BLaER1 treated with 17β-estradiol and CSF1 and Interleukin-3, amounts not matched to agents 10 nM and 100 nM (cell line): ENCODE results near the gene LRIT2.

Experiments
- H3K27ac ChIP-seq, 11 experiments: shearing (Covaris generic); formaldehyde crosslinking; 2 replicates each; pipeline ENCODE4 v1.8.1; 2022
- H3K27me3 ChIP-seq, 11 experiments: shearing (Covaris generic); formaldehyde crosslinking; 2 replicates each; pipeline ENCODE4 v1.8.1; 2022
- H3K36me3 ChIP-seq, 11 experiments: shearing (Covaris generic); formaldehyde crosslinking; 2 replicates each; pipeline ENCODE4 v1.8.1; 2022
- H3K4me1 ChIP-seq, 10 experiments: shearing (Covaris generic); formaldehyde crosslinking; 2 replicates each; pipeline ENCODE4 v1.8.1; 2022
- H3K4me2 ChIP-seq, 11 experiments: shearing (Covaris generic); formaldehyde crosslinking; 2 replicates each; pipeline ENCODE4 v1.8.1; 2022
- H3K4me3 ChIP-seq, 10 experiments: shearing (Covaris generic); formaldehyde crosslinking; 2 replicates each; pipeline ENCODE4 v1.8.1; 2022
- H3K9ac ChIP-seq, 11 experiments: shearing (Covaris generic); formaldehyde crosslinking; 2 replicates each; pipeline ENCODE4 v1.8.1; 2022
- H3K9me3 ChIP-seq, 11 experiments: shearing (Covaris generic); formaldehyde crosslinking; replicated peaks in 1 of 11; 2 replicates each; pipeline ENCODE4 v1.8.1; 2022
- H4K20me1 ChIP-seq, 11 experiments: shearing (Covaris generic); formaldehyde crosslinking; 2 replicates each; pipeline ENCODE4 v1.8.1; 2022
- Cebpa-rat ChIP-seq, 11 experiments: shearing (Covaris generic); IDR thresholded peaks; 2 replicates each; pipeline ENCODE4 v1.8.1; 2022

Gene LRIT2

GRCh38 chr10:84225427-84226173 is at the start of gene LRIT2:
Gene LRIT2, minus strand, starts transcription at chr10:84225544. Its CDS starts 24 bp downstream, at chr10:84225520.
- peaks cover 0 to 6% (median 0%) of the 10 kb centered on the region in 11 experiments; a peak in 2 of 22 replicates for H3K9me3 ChIP-seq
- H3K4me1 ChIP-seq, result no peaks in the 10 kb centered on the region
- no peaks in the 10 kb centered on the region for H3K36me3 ChIP-seq
- no peak within 1 kb of the TSS for H3K9ac ChIP-seq
- H3K27ac ChIP-seq, result no peak within 1 kb of the TSS
- no peak for TF ChIP-seq Cebpa-rat (IDR thresholded peaks at IDR 0.05)
- no peaks in the 10 kb centered on the region for H4K20me1 ChIP-seq
- H3K27me3 ChIP-seq, result no peaks in the 10 kb centered on the region
- H3K4me3 ChIP-seq, result no peak within 1 kb of the TSS
- H3K4me2 ChIP-seq, result no peak within 1 kb of the TSS

- Histone ChIP-seq H3K27ac (no peak overlapping the region), H3K4me1 (no peaks in the 10 kb centered on the region), H3K4me3 (no peak overlapping the region), H3K36me3 (no peaks in the 10 kb centered on the region), H3K27me3 (no peaks in the 10 kb centered on the region), H3K9me3 (no peaks in the 10 kb centered on the region), H3K4me2 (no peak overlapping the region), H3K9ac (no peak overlapping the region), H4K20me1 (no peaks in the 10 kb centered on the region)
- TF ChIP-seq Cebpa-rat (IDR thresholded peaks at IDR 0.05), result no peak
These were observed 45.4 kb upstream of the LRIT2 start for GRCh38 chr10:84270708-84271107.

- Histone ChIP-seq H3K4me2 (no peak overlapping the region), H3K36me3 (no peaks in the 10 kb centered on the region), H3K9me3 (no peaks in the 10 kb centered on the region), H3K4me1 (peaks cover 0 to 3% (median 0%) of the 10 kb centered on the region in 10 experiments; a peak in 1 of 20 replicates), H3K9ac (no peak overlapping the region), H3K27me3 (no peaks in the 10 kb centered on the region), H4K20me1 (no peaks in the 10 kb centered on the region), H3K27ac (no peak overlapping the region), H3K4me3 (no peak overlapping the region)
- no peak for TF ChIP-seq Cebpa-rat (IDR thresholded peaks at IDR 0.05)
These were observed 44.4 kb upstream of the LRIT2 start for GRCh38 chr10:84269773-84270172.

GRCh38 chr10:84269162-84269561 is 43.8 kb upstream of the LRIT2 start:
- no peaks in the 10 kb centered on the region for H3K36me3 ChIP-seq
- no peak overlapping the region for H3K27ac ChIP-seq
- H3K4me2 ChIP-seq, result no peak overlapping the region
- no peak overlapping the region for H3K9ac ChIP-seq
- peaks cover 0 to 4% (median 0%) of the 10 kb centered on the region in 10 experiments; a peak in 1 of 20 replicates for H3K4me1 ChIP-seq
- no peaks in the 10 kb centered on the region for H3K9me3 ChIP-seq
- no peak for TF ChIP-seq Cebpa-rat (IDR thresholded peaks at IDR 0.05)
- no peaks in the 10 kb centered on the region for H3K27me3 ChIP-seq
- no peaks in the 10 kb centered on the region for H4K20me1 ChIP-seq
- H3K4me3 ChIP-seq, result no peak overlapping the region

- Histone ChIP-seq H3K9me3 (no peaks in the 10 kb centered on the region), H3K27me3 (no peaks in the 10 kb centered on the region), H3K4me3 (no peak overlapping the region), H4K20me1 (no peaks in the 10 kb centered on the region), H3K9ac (no peak overlapping the region), H3K4me2 (no peak overlapping the region), H3K27ac (no peak overlapping the region), H3K36me3 (no peaks in the 10 kb centered on the region), H3K4me1 (peaks cover 0 to 4% (median 0%) of the 10 kb centered on the region in 10 experiments; a peak in 1 of 20 replicates)
- TF ChIP-seq Cebpa-rat (IDR thresholded peaks at IDR 0.05), result no peak
These were observed 42.3 kb upstream of the LRIT2 start for GRCh38 chr10:84267503-84268126.

- Histone ChIP-seq H3K36me3 (no peaks in the 10 kb centered on the region), H4K20me1 (no peaks in the 10 kb centered on the region), H3K27ac (no peak overlapping the region), H3K4me2 (no peak overlapping the region), H3K4me3 (no peak overlapping the region), H3K9me3 (no peaks in the 10 kb centered on the region), H3K4me1 (peaks cover 0 to 4% (median 0%) of the 10 kb centered on the region in 10 experiments; a peak in 1 of 20 replicates), H3K27me3 (no peaks in the 10 kb centered on the region), H3K9ac (no peak overlapping the region)
- no peak for TF ChIP-seq Cebpa-rat (IDR thresholded peaks at IDR 0.05)
These were observed 40.1 kb upstream of the LRIT2 start for GRCh38 chr10:84265418-84265817.

GRCh38 chr10:84264611-84265141 is 39.3 kb upstream of the LRIT2 start:
- no peaks in the 10 kb centered on the region for H3K36me3 ChIP-seq
- peak overlapping the region in 1 of 11 experiments; percentile 37; a peak in 2 of 22 replicates for H3K4me2 ChIP-seq
- no peaks in the 10 kb centered on the region for H3K27me3 ChIP-seq
- TF ChIP-seq Cebpa-rat (IDR thresholded peaks at IDR 0.05), result no peak
- no peak overlapping the region for H3K9ac ChIP-seq
- no peaks in the 10 kb centered on the region for H4K20me1 ChIP-seq
- no peak overlapping the region for H3K27ac ChIP-seq
- peaks cover 0 to 4% (median 0%) of the 10 kb centered on the region in 10 experiments; a peak in 1 of 20 replicates for H3K4me1 ChIP-seq
- H3K4me3 ChIP-seq, result no peak overlapping the region
- H3K9me3 ChIP-seq, result no peaks in the 10 kb centered on the region

- no peak for TF ChIP-seq Cebpa-rat (IDR thresholded peaks at IDR 0.05)
These were observed 38.4 kb upstream of the LRIT2 start for GRCh38 chr10:84263716-84264115.

GRCh38 chr10:84262190-84262956 is 37.0 kb upstream of the LRIT2 start:
- Histone ChIP-seq H3K4me1 (peaks cover 0 to 4% (median 0%) of the 10 kb centered on the region in 10 experiments; a peak in 1 of 20 replicates), H3K9ac (no peak overlapping the region), H3K4me2 (no peak overlapping the region), H3K4me3 (no peak overlapping the region), H4K20me1 (no peaks in the 10 kb centered on the region), H3K36me3 (no peaks in the 10 kb centered on the region), H3K9me3 (no peaks in the 10 kb centered on the region), H3K27ac (no peak overlapping the region), H3K27me3 (no peaks in the 10 kb centered on the region)
- no peak for TF ChIP-seq Cebpa-rat (IDR thresholded peaks at IDR 0.05)

More at GRCh38 chr10:84263716-84264115, 38.4 kb upstream of the LRIT2 start:
- Histone ChIP-seq H3K9ac (no peak overlapping the region), H3K4me2 (no peak overlapping the region), H3K9me3 (no peaks in the 10 kb centered on the region), H3K27me3 (no peaks in the 10 kb centered on the region), H3K27ac (no peak overlapping the region), H3K36me3 (no peaks in the 10 kb centered on the region), H4K20me1 (no peaks in the 10 kb centered on the region), H3K4me1 (peaks cover 0 to 4% (median 0%) of the 10 kb centered on the region in 10 experiments; a peak in 1 of 20 replicates), H3K4me3 (no peak overlapping the region)
